UCSD-AML1 (cell line): ENCODE data around the gene HOXD9.
A peak's percentile ranks its signal among the peaks of the same experiment; 100 is the strongest.

Experiments used
- DNase-seq: peaks from one replicate; lab custom pipeline; 2025; ENCODE audit not compliant: unreplicated experiment; lab: John Stamatoyannopoulos, UW

The HOXD9 gene

GRCh38 chr2:176164611-176165369 lies 42.3 kb downstream of the HOXD9 start:
- DNase-seq, result no peak

- peak; percentile 16 for DNase-seq
Observed at GRCh38 chr2:176165370-176166050, 43.0 kb downstream of the HOXD9 start.

- no peak for DNase-seq
Observed at GRCh38 chr2:176166272-176166671, 43.8 kb downstream of the HOXD9 start.

- DNase-seq, result no peak
Observed at GRCh38 chr2:176167398-176167797, 44.9 kb downstream of the HOXD9 start.

GRCh38 chr2:176169181-176169580 lies 46.7 kb downstream of the HOXD9 start:
- no peak for DNase-seq

- no peak for DNase-seq
Observed at GRCh38 chr2:176169711-176170110, 47.2 kb downstream of the HOXD9 start.

- no peak for DNase-seq
Observed at GRCh38 chr2:176170602-176171305, 48.2 kb downstream of the HOXD9 start.

- DNase-seq, result no peak
Observed at GRCh38 chr2:176171351-176172006, 49.0 kb downstream of the HOXD9 start.

- no peak for DNase-seq
Observed at GRCh38 chr2:176172007-176172894, 49.7 kb downstream of the HOXD9 start.

- no peak for DNase-seq
Observed at GRCh38 chr2:176172895-176173566, 50.5 kb downstream of the HOXD9 start.

GRCh38 chr2:176173567-176174381 lies 51.3 kb downstream of the HOXD9 start:
- DNase-seq, result no peak

- no peak for DNase-seq
Observed at GRCh38 chr2:176174382-176174823, 51.9 kb downstream of the HOXD9 start.
